ENCODE measurements around the gene MED16. TPM values are rescaled to one million over a fixed set of nuclear protein-coding genes. Genes with fewer than 3 reads are reported as not detected.

The MED16 gene
- total RNA-seq, 1 experiment from 2014 or later, result 83.0 TPM

DNA sequence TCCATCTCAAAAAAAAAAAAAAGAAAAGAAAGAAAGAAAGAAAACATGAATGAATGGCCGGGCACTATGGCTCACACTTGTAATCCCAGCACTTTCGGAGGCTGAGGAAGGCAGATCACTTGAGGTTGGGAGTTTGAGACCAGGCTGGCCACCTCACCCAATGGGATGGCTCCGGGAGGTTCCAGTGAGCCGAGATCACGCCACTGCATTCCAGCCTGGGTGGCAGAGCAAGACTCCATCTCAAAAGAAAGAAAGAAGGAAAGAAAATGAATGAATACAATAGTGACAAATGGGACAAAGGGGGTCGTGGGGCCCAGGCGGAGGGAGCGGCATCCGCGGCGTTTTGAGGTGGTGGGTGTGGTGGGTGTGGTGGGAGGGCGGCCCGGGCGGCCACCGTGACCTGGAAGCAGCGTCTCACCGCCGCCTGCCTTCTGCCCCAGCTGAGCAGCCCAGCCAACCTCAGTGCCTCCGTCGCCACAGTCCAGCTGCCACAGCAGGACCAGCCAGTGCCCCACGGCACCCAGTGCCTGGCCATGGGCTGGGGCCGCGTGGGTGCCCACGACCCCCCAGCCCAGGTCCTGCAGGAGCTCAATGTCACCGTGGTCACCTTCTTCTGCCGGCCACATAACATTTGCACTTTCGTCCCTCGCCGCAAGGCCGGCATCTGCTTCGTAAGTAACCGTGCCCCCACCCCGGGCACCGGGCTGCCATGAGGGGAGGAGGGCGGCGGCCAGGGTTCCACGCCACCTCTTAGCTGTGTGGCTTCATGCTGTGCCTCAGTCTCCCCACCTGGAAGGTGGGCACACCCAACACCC is 47.1 kb downstream of the MED16 start:
- no peak overlapping the region for H3K27ac ChIP-seq (ENCODE audit: low read depth, low read length, poor library complexity, severe bottlenecking)
- TF ChIP-seq, protein P1, sequence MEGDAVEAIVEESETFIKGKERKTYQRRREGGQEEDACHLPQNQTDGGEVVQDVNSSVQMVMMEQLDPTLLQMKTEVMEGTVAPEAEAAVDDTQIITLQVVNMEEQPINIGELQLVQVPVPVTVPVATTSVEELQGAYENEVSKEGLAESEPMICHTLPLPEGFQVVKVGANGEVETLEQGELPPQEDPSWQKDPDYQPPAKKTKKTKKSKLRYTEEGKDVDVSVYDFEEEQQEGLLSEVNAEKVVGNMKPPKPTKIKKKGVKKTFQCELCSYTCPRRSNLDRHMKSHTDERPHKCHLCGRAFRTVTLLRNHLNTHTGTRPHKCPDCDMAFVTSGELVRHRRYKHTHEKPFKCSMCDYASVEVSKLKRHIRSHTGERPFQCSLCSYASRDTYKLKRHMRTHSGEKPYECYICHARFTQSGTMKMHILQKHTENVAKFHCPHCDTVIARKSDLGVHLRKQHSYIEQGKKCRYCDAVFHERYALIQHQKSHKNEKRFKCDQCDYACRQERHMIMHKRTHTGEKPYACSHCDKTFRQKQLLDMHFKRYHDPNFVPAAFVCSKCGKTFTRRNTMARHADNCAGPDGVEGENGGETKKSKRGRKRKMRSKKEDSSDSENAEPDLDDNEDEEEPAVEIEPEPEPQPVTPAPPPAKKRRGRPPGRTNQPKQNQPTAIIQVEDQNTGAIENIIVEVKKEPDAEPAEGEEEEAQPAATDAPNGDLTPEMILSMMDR (conservative IDR thresholded peaks at IDR 0.05; ENCODE audit: low read depth, low read length), result no peak
- TF ChIP-seq EZH2 (IDR thresholded peaks at IDR 0.05; ENCODE audit: borderline replicate concordance, low read depth, low read length, poor library complexity, severe bottlenecking), result no peak
- no peak overlapping the region for H3K4me3 ChIP-seq (ENCODE audit: low read depth, low read length, poor library complexity, severe bottlenecking)
- peaks cover 8% of the 10 kb centered on the region for H3K4me1 ChIP-seq (ENCODE audit: insufficient read depth, low read length, poor library complexity, severe bottlenecking)
- ChIA-PET POLR2A (ENCODE audit: low non-redundant PET) (no interaction called here), CTCF (no interaction called here)
- no peaks in the 10 kb centered on the region for H3K36me3 ChIP-seq (ENCODE audit: insufficient read depth, low read length, poor library complexity, severe bottlenecking)
- BruUV-seq (replicated peaks), result no TSS peak
- no peak for DNase-seq (ENCODE audit: low spot score)
- peaks cover 7% of the 10 kb centered on the region for H3K27me3 ChIP-seq (replicated peaks; ENCODE audit: insufficient read depth, low read depth, low read length, poor library complexity)
- intact Hi-C loops (cut with micrococcal nuclease; ENCODE audit: unreplicated experiment), result no loop called here
- H3K9me3 ChIP-seq (ENCODE audit: low read depth, low read length, poor library complexity, severe bottlenecking), result no peaks in the 10 kb centered on the region

DNA sequence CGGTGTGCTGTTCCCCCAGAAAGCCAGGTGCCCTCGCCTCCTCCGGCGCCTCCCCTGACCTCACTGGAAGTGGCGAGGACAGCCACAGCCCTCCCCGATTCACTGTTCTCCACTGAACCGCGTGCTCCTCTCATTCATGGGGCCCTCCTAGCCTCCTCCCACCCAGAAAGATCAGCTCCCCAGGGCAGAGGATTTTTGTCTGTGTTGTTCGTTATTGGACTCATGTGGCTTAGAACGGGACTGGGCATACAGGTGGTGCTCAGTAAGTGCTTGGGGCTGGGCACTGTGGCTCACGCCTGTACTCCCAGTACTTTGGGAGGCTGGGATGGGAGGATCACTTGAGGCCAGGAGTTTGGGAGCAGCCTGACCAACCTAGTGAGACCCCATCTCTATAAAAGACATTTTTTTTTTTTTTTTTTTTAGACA is 48.4 kb downstream of the MED16 start:
- DNase-seq (ENCODE audit: low spot score), result no peak
- CTCF ChIA-PET, result no interaction called here
- BruUV-seq (replicated peaks), result no TSS peak
- H3K9me3 ChIP-seq (ENCODE audit: low read depth, low read length, poor library complexity, severe bottlenecking), result no peaks in the 10 kb centered on the region
- peaks cover 7% of the 10 kb centered on the region for H3K27me3 ChIP-seq (replicated peaks; ENCODE audit: insufficient read depth, low read depth, low read length, poor library complexity)
- POLR2A ChIA-PET (ENCODE audit: low non-redundant PET), result no interaction called here
- no peak overlapping the region for H3K27ac ChIP-seq (ENCODE audit: low read depth, low read length, poor library complexity, severe bottlenecking)
- H3K36me3 ChIP-seq (ENCODE audit: insufficient read depth, low read length, poor library complexity, severe bottlenecking), result no peaks in the 10 kb centered on the region
- TF ChIP-seq, protein P1 (conservative IDR thresholded peaks at IDR 0.05; ENCODE audit: low read depth, low read length), result no peak
- TF ChIP-seq EZH2 (IDR thresholded peaks at IDR 0.05; ENCODE audit: borderline replicate concordance, low read depth, low read length, poor library complexity, severe bottlenecking), result no peak
- no peak overlapping the region for H3K4me3 ChIP-seq (ENCODE audit: low read depth, low read length, poor library complexity, severe bottlenecking)
- H3K4me1 ChIP-seq (ENCODE audit: insufficient read depth, low read length, poor library complexity, severe bottlenecking), result peaks cover 10% of the 10 kb centered on the region
- intact Hi-C loops (cut with micrococcal nuclease; ENCODE audit: unreplicated experiment), result no loop called here

DNA sequence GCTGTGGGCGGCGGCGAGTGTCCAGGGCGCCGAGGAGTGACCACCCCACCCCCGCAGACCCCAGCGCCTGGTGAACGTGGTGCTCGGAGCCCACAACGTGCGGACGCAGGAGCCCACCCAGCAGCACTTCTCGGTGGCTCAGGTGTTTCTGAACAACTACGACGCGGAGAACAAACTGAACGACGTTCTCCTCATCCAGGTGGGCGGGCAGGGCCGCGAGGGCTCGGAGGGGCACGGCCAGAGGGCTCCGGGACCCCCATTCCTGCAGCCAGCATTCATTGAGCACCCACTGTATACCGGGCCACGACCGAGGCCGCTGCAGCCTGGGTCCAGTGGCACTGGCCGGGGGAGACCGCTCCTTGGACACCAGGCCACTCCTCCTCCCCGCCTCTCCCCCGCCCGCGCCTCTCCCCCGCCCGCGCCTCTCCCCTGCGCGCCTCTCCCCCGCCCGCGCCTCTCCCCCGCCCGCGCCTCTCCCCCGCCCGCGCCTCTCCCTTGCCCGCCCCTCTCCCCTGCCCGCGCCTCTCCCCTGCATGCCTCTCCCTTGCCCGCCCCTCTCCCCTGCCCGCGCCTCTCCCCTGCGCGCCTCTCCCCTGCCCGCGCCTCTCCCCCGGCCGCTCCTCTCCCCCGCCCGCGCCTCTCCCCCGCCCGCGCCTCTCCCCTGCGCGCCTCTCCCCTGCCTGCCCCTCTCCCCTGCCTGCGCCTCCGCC is 49.0 kb downstream of the MED16 start:
- no TSS peak for BruUV-seq (replicated peaks)
- CTCF ChIA-PET, result no interaction called here
- POLR2A ChIA-PET (ENCODE audit: low non-redundant PET), result interaction anchor here (0.6 kb wide), 1 partner anchor 69 kb away, joined by 4 read pairs; the partner anchor contains the start of gene R3HDM4

More for the DNA sequence above, 49.0 kb downstream of the MED16 start:
- Histone ChIP-seq H3K9me3 (ENCODE audit: low read depth, low read length, poor library complexity, severe bottlenecking) (no peaks in the 10 kb centered on the region), H3K36me3 (ENCODE audit: insufficient read depth, low read length, poor library complexity, severe bottlenecking) (no peaks in the 10 kb centered on the region), H3K27ac (ENCODE audit: low read depth, low read length, poor library complexity, severe bottlenecking) (no peak overlapping the region), H3K4me1 (ENCODE audit: insufficient read depth, low read length, poor library complexity, severe bottlenecking) (peaks cover 15% of the 10 kb centered on the region), H3K4me3 (ENCODE audit: low read depth, low read length, poor library complexity, severe bottlenecking) (peak overlapping the region; percentile 33), H3K27me3 (replicated peaks; ENCODE audit: insufficient read depth, low read depth, low read length, poor library complexity) (peaks cover 7% of the 10 kb centered on the region)
- TF ChIP-seq EZH2 (IDR thresholded peaks at IDR 0.05; ENCODE audit: borderline replicate concordance, low read depth, low read length, poor library complexity, severe bottlenecking), result no peak
- TF ChIP-seq, protein P1 (conservative IDR thresholded peaks at IDR 0.05; ENCODE audit: low read depth, low read length), result no peak
- intact Hi-C loops (cut with micrococcal nuclease; ENCODE audit: unreplicated experiment), result no loop called here
- DNase-seq (ENCODE audit: low spot score), result no peak
